Measurements from ENCODE around the gene STK38L.

Gene STK38L

DNA sequence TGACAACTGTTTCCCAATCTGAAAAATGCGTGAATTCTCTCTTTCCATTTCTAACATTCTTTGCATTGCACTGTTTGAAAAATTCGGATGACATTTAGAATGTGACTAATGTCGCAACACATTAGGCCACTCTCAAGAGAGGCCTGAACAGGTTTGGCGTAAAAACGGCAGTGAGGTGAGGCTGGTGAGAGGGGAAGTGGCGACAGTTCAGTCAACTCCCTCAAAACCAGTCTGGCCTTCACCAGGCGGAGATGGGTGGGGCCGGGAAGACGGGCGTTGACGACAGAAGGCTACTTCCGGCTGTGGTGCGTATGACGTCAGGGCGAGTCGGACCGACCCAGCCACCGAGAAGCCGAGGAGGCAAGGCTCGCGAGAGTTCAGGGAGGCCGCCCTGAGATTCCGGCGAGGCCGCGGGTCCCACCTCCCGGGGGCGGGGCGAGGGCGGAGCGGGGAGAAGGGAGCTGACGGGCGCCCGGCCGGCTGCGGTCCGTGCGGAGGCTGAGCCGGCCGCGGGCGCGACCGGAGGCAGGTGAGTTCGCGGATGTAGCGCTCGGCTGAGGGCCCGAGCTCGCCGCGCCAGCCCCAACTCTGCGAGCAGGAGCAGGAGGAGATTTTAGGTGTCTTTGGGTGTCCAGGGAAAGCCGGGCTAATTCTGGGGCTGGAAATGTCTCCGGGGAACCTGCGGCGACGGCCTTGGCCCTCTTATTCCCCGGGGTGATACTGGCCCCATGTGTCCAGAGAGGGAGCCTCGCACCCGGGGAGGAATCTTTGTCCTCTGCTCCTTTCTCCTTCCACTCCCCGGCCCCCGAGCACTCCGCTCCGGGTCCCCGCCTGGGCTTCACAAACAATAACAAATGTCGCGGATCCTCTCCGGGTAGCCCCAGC, at the start of gene STK38L:
TSS of gene STK38L (plus strand) at position 483 of the 885 bp plus-strand sequence. CDS start 53,435 bp downstream, outside the sequence.
- peak within 1 kb of the TSS; percentile 85 for H3K4me3 ChIP-seq (ENCODE audit: low read depth, low read length)
- TF ChIP-seq CTCF (IDR thresholded peaks at IDR 0.05; ENCODE audit: low read depth, low read length, missing control alignments): peak; percentile 28
- in situ Hi-C loops (cut with HindIII; ENCODE audit: low sequenced_read_pairs): no loop called here
- peak; percentile 88 for DNase-seq (ENCODE audit: low read depth)

DNA sequence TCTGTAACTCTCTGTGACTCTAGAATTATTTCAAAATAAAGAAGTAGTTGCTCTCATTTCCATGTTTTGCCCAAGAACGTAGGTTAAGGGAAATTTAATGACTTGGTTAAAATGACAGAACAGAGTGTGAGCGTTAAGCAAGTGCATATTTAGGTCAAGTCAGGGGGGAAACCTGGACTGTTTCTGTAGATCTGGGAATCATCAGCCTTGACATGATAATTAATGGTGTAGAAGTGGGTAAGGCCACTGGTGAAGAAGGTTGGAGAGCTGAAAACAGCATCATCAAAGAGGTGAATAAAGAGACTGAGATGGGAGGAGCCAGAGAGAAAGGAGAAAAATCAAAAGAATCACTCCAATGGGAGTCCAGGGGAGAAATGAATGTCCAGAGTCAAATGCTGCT, 49.4 kb upstream of the STK38L start:
- in situ Hi-C loops (cut with HindIII; ENCODE audit: low sequenced_read_pairs): no loop called here
- H3K4me3 ChIP-seq (ENCODE audit: low read depth, low read length): no peak overlapping the region
- DNase-seq (ENCODE audit: low read depth): no peak
- no peak for TF ChIP-seq CTCF (IDR thresholded peaks at IDR 0.05; ENCODE audit: low read depth, low read length, missing control alignments)

DNA sequence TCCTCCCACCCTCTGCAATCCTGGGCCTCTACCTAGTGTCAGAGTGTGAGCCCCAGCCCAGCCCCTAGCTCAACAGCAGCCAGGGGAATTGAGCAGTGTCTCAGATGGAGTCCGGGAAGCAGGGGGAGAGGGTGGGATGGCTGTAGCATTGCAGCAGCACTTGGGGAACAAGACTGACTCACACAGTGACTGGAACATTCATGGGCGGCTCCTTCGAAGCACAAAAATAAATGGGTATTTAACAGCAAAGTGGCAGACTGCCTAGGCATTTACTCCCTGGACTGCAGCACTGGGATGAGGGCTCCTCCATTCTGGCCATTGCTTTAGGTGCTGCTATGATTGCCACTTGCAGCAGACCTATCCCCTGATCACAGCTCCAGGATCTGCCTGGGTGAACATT, 46.0 kb upstream of the STK38L start:
- in situ Hi-C loops (cut with HindIII; ENCODE audit: low sequenced_read_pairs): no loop called here
- no peak for DNase-seq (ENCODE audit: low read depth)
- no peak for TF ChIP-seq CTCF (IDR thresholded peaks at IDR 0.05; ENCODE audit: low read depth, low read length, missing control alignments)
- no peak overlapping the region for H3K4me3 ChIP-seq (ENCODE audit: low read depth, low read length)

DNA sequence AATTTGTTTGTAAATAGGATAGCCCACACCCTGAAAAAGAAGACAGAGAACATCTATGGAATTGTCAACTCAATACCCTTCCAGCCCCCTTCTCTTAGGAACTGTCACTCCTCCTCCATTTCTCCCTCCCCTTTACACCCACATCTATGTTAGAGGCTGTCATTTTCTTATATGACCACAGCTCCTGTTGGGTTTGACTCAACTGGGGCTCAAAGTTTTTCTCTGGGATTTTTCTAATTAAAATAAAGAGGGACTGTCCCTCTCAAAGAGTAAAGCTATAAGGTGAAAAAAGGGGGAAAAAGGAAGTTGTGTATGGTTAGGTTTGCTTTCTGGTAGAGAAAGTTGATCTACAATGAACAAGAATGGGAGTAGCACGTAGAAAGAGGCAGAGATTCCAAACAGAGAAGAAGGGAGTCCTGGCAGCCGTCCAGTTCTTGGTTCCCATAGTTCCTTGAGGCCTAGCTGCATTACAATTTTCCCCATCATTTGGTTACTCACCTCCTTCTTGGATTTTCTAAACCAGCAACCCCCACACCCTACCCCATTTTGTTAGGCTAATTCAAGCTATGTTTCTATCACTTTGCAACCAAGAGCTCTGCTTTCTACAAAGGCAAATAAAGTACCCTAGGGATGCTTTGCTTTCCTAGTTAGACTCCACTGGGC, 44.3 kb upstream of the STK38L start:
- in situ Hi-C loops (cut with HindIII; ENCODE audit: low sequenced_read_pairs): no loop called here
- TF ChIP-seq CTCF (IDR thresholded peaks at IDR 0.05; ENCODE audit: low read depth, low read length, missing control alignments): no peak
- DNase-seq (ENCODE audit: low read depth): no peak

GRCh38 chr12:27201169-27201568, 42.9 kb upstream of the STK38L start:
- DNase-seq (ENCODE audit: low read depth): no peak
- in situ Hi-C loops (cut with HindIII; ENCODE audit: low sequenced_read_pairs): no loop called here
- no peak for TF ChIP-seq CTCF (IDR thresholded peaks at IDR 0.05; ENCODE audit: low read depth, low read length, missing control alignments)
- H3K4me3 ChIP-seq (ENCODE audit: low read depth, low read length): no peak overlapping the region

More for the DNA sequence above, 44.3 kb upstream of the STK38L start:
- no peak overlapping the region for H3K4me3 ChIP-seq (ENCODE audit: low read depth, low read length)

DNA sequence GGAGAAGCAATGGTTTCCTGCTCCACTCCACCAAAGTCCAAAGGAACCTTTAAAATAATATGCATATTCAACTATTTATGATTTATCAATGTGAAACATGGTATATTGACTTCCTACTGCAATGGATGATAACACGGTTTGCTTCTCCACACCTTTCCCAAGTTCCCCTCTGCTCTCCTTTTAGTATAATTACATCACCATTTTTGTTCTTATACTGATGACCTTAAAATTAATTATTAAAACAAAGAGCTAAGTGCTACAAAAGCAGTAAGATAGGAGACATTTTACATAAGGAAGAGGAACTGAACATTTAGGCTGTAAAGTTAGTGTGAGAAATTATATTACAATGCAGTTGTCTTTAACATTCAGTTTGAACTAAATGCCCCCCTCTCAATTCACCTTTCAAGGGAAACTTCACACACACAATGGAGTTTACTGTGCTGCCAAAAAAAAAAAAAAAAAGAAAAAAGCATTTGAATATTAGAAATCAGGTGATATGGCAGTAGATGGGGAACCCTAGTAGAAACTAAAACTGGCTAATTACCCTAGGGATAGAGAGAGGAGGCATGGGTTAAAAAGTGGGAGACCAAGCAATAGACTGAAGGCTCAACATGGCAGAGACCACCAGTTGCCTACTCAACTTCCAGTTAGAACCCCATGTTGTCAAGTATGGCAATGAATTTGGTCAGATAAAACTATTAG, 37.1 kb upstream of the STK38L start:
- H3K4me3 ChIP-seq (ENCODE audit: low read depth, low read length): no peak overlapping the region
- in situ Hi-C loops (cut with HindIII; ENCODE audit: low sequenced_read_pairs): no loop called here
- no peak for DNase-seq (ENCODE audit: low read depth)
- TF ChIP-seq CTCF (IDR thresholded peaks at IDR 0.05; ENCODE audit: low read depth, low read length, missing control alignments): no peak
